GM12878 (cell line): ENCODE measurements around the gene TTLL6. TPM values are rescaled to one million over a fixed set of nuclear protein-coding genes. Genes with fewer than 3 reads are reported as not detected.

ENCODE experiments used
- ATAC-seq: fragments of 200-7000 bp; cut with Tn5 transposase; 3 replicates; pipeline ENCODE4 v1.9.1; 2020; ENCODE audit warnings: mild to moderate bottlenecking, moderate library complexity
- BruUV-seq: library from RNA; stranded (reverse); fragments of 400-500 nt; replicated peaks from 2 replicates; lab custom pipeline; 2021; lab: Mats Ljungman, UMichigan
- CTCF ChIA-PET: fragments of 300-600 bp; sonication (Branson Sonifier 250); formaldehyde crosslinking; extraction: SDS; loops from one replicate; lab custom pipeline; 2021; ENCODE audit warnings: inconsistent platforms; lab: Yijun Ruan, JAX
- POLR2A ChIA-PET: fragments of 350-600 bp; formaldehyde crosslinking; extraction: SDS; loops from one replicate; lab custom pipeline; 2021; ENCODE audit warnings: inconsistent platforms; lab: Charles Lee
- RAD21 ChIA-PET: fragments of 300-600 bp; sonication (Branson Sonifier 250); formaldehyde crosslinking; loops from one replicate; lab custom pipeline; 2023; ENCODE audit warnings: antibody characterized with exemption; ENCODE audit not compliant: unreplicated experiment; lab: Charles Lee
- SMC1A ChIA-PET: fragments of 300-600 bp; sonication (Branson Sonifier 250); formaldehyde crosslinking; loops from one replicate; lab custom pipeline; 2023; ENCODE audit not compliant: unreplicated experiment, uncharacterized antibody; lab: Charles Lee
- DNase-seq: peaks from one replicate; pipeline ENCODE4 v3.0.0-alpha.2; 2011; ENCODE audit warnings: low read depth, low spot score
- FAIRE-seq: peaks from 3 replicates; lab custom pipeline; 2011; peaks lifted over from hg19 to GRCh38; lab: Jason Lieb, UNC
- H2AFZ ChIP-seq: 2 replicates; pipeline ENCODE4 v1.6.0; 2011; ENCODE audit warnings: low read depth, low read length, control low read depth; ENCODE audit not compliant: control insufficient read depth
- H3K27ac ChIP-seq: 2 replicates; pipeline ENCODE4 v1.5.1; 2011; ENCODE audit warnings: control low read depth; ENCODE audit not compliant: control insufficient read depth, insufficient read depth
- H3K27me3 ChIP-seq, 2 experiments: replicated peaks in 1 of 2; 2 replicates each; pipeline versions ENCODE4 v1.6.0 to v1.6.1; 2011; ENCODE audit warnings: low read length in 1 of 2; ENCODE audit not compliant: control insufficient read depth in 2 of 2, insufficient read depth in 2 of 2
- H3K36me3 ChIP-seq, 2 experiments: 2 replicates each; pipeline ENCODE4 v1.5.1; 2011; ENCODE audit warnings: low read length in 1 of 2; ENCODE audit not compliant: control insufficient read depth in 2 of 2, insufficient read depth in 2 of 2
- H3K4me1 ChIP-seq: 2 replicates; pipeline ENCODE4 v1.6.1; 2011; ENCODE audit warnings: mild to moderate bottlenecking, low read length, moderate library complexity, mixed read lengths; ENCODE audit not compliant: control insufficient read depth, insufficient read depth
- H3K4me2 ChIP-seq: 2 replicates; pipeline ENCODE4 v1.6.0; 2011; ENCODE audit warnings: control low read depth; ENCODE audit not compliant: control insufficient read depth, insufficient read depth
- H3K4me3 ChIP-seq: fragments of 200-600 bp; sonication (generic); 2 replicates; pipeline ENCODE4 v1.5.1; 2016
- H3K79me2 ChIP-seq: 2 replicates; pipeline ENCODE4 v1.6.0; 2011; ENCODE audit warnings: low read length; ENCODE audit not compliant: control insufficient read depth, insufficient read depth
- H3K9ac ChIP-seq: 2 replicates; pipeline ENCODE4 v1.8.0; 2011; ENCODE audit warnings: low read length, control low read depth, mixed read lengths; ENCODE audit not compliant: control insufficient read depth, insufficient read depth
- H3K9me3 ChIP-seq: replicated peaks from 3 replicates; pipeline ENCODE4 v1.5.1; 2011; ENCODE audit warnings: mild to moderate bottlenecking, low read length; ENCODE audit not compliant: control insufficient read depth, insufficient read depth
- H4K20me1 ChIP-seq: 2 replicates; pipeline ENCODE4 v1.6.0; 2011; ENCODE audit not compliant: control insufficient read depth, insufficient read depth
- ASH2L ChIP-seq: fragments of 300-600, 200-600 bp; sonication (generic); IDR thresholded peaks from 2 replicates; pipeline ENCODE4 v1.6.1; 2017; ENCODE audit warnings: low read depth, mild to moderate bottlenecking, borderline replicate concordance
- BCL11A ChIP-seq: IDR thresholded peaks from 2 replicates; pipeline ENCODE4 v1.6.1; 2011; ENCODE audit warnings: low read depth, low read length
- CREM ChIP-seq: IDR thresholded peaks from 2 replicates; pipeline ENCODE4 v1.6.1; 2014; ENCODE audit warnings: antibody characterized with exemption, low read depth
- KDM1A ChIP-seq: fragments of 200-600 bp; sonication (generic); IDR thresholded peaks from 2 replicates; pipeline ENCODE4 v1.6.1; 2016; ENCODE audit warnings: borderline replicate concordance
- LARP7 ChIP-seq: fragments of 450-650 bp; IDR thresholded peaks from 2 replicates; pipeline ENCODE4 v1.6.1; 2017; ENCODE audit warnings: mild to moderate bottlenecking
- MEF2B ChIP-seq: fragments of 450-650 bp; IDR thresholded peaks from 2 replicates; pipeline ENCODE4 v1.6.1; 2018; ENCODE audit warnings: mild to moderate bottlenecking, moderate library complexity; ENCODE audit not compliant: partially characterized antibody, poor library complexity, severe bottlenecking
- MYC ChIP-seq: IDR thresholded peaks from 2 replicates; pipeline ENCODE4 v1.6.1; 2011; ENCODE audit warnings: mild to moderate bottlenecking, low read length, moderate library complexity, inconsistent platforms; ENCODE audit not compliant: insufficient read depth, insufficient replicate concordance, insufficient read length, severe bottlenecking
- NFXL1 ChIP-seq: fragments of 450-650 bp; IDR thresholded peaks from 2 replicates; pipeline ENCODE4 v1.6.1; 2017; ENCODE audit warnings: antibody characterized with exemption, mild to moderate bottlenecking, borderline replicate concordance
- NFYA ChIP-seq: IDR thresholded peaks from 2 replicates; pipeline ENCODE4 v1.6.1; 2011; ENCODE audit warnings: low read depth, mild to moderate bottlenecking, low read length, improper control_type of control experiment, borderline replicate concordance
- NR2F1 ChIP-seq: fragments of 450-650 bp; conservative IDR thresholded peaks from 2 replicates; pipeline ENCODE4 v1.6.1; 2017; ENCODE audit warnings: mild to moderate bottlenecking
- PRDM15 ChIP-seq: fragments of 450-650 bp; formaldehyde crosslinking; IDR thresholded peaks from 2 replicates; pipeline ENCODE4 v1.4.0; 2020; ENCODE audit warnings: mild to moderate bottlenecking, moderate library complexity
- SKIL ChIP-seq: fragments of 450-650 bp; IDR thresholded peaks from 2 replicates; pipeline ENCODE4 v1.6.1; 2017; ENCODE audit warnings: mild to moderate bottlenecking, low read depth, inconsistent platforms; ENCODE audit not compliant: poor library complexity, severe bottlenecking
- SPI1 ChIP-seq: IDR thresholded peaks from 2 replicates; pipeline ENCODE4 v1.6.1; 2011; ENCODE audit warnings: low read depth, mild to moderate bottlenecking, low read length, moderate library complexity, borderline replicate concordance; ENCODE audit not compliant: insufficient read depth
- TAF1 ChIP-seq: IDR thresholded peaks from 2 replicates; pipeline ENCODE4 v1.6.1; 2011; ENCODE audit warnings: mild to moderate bottlenecking, low read depth, low read length, borderline replicate concordance
- ZSCAN29 ChIP-seq: fragments of 450-650 bp; IDR thresholded peaks from 2 replicates; pipeline ENCODE4 v1.6.1; 2017; ENCODE audit warnings: mild to moderate bottlenecking, moderate library complexity
- ZZZ3 ChIP-seq: IDR thresholded peaks from 2 replicates; pipeline ENCODE4 v1.6.1; 2011; ENCODE audit warnings: low read depth; ENCODE audit not compliant: control insufficient read depth, insufficient read length
- WGBS: methylation state at CpG from one replicate; pipeline ENCODE4 v1.1.6; 2016; ENCODE audit warnings: low lambda C conversion rate; ENCODE audit not compliant: insufficient replicate concordance, insufficient coverage; ENCODE audit errors: missing lambda C conversion rate; 5-methylcytosine and 5-hydroxymethylcytosine counted together
- in situ Hi-C: fragments of 300-500 bp; cut with MboI; formaldehyde crosslinking; loops from 9 replicates; pipeline ENCODE4 v1.14.3; 2018; ENCODE audit warnings: mixed read lengths
- intact Hi-C: fragments of 100-400 bp; cut with micrococcal nuclease; formaldehyde crosslinking; loops from one replicate; pipeline ENCODE4 v1.14.2; 2022; ENCODE audit not compliant: unreplicated experiment
- polyA plus RNA-seq, 11 experiments: library from polyadenylated mRNA; depleted of rRNA in 4 of 11; unstranded in 6 of 11; stranded (reverse) in 5 of 11; fragments of >200 nt; fragmentation: Nextera tagmentation in 4 of 11; fragmentation: Illumina TruSeq in 1 of 11; extraction: Ambion mirVana in 4 of 11; extraction: Trizol in 1 of 11; gene quantifications; 1 replicate in 1 of 11; 2 replicates in 10 of 11; pipeline versions ENCODE4 v1.2.1 to v1.2.3, GENCODE V29; 2011 to 2016; ENCODE audit warnings: inconsistent platforms in 2 of 11, missing spikeins in 2 of 11, low read depth in 1 of 11
- total RNA-seq, 4 experiments: library from RNA; depleted of rRNA in 3 of 4; stranded (reverse); fragments of >200 nt in 3 of 4; fragmentation: Illumina TruSeq in 1 of 4; extraction: Trizol in 1 of 4; gene quantifications; 2 replicates each; pipeline versions ENCODE4 v1.2.1 to v1.2.3, GENCODE V29; 2013 to 2021
- TF ChIP-seq, protein P1 (sequence below): IDR thresholded peaks from 2 replicates; pipeline ENCODE4 v1.6.1; 2012; ENCODE audit warnings: low read depth, low read length, improper control_type of control experiment

The TTLL6 gene
- total and polyA plus RNA-seq, 10 of the 15 experiments (the other 5 are each of a cell fraction or from before 2014, with no cell fraction given): 0.06 to 0.36 (median 0.13) TPM; not detected in 4

DNA sequence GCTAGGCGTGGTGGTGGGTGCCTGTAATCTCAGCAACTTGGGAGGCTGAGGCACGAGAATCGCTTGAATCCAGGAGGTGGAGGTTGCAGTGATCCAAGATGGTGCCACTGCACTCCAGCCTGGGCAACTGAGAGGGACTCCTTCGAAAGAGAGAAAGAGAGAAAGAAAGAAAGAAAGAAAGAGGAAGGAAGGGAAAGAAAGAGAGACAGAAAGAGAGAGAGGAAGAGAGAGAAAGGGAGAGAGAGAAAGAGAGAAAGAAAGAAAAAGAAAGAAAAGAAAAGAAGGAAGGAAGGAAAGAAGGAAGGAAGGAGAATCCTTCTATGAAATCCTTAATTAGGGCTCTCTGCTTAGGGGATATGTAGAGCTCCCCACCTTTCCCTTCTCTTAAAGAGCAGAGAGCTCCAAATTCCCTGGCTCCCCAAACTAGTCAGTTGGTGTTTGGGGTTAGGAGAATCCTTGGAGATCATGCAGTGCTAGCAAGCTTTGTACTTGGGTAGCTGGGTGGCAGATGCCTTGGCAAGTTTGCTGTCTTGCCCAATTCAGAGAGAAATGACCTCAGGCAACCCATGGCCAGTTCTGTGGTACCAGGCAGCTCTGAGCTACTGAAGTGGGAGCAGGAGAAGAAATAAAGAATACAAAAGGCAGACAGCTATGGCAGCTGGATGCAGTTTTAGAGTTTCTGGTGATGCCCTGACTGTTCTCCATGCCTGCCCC is 79.5 kb downstream of the TTLL6 start:
- SMC1A ChIA-PET: no interaction called here
- DNase-seq (no peak), ATAC-seq (no peak)
- 35% methylated on average over 4 of the region's 4 CpGs for WGBS
- POLR2A ChIA-PET: no interaction called here
- Histone ChIP-seq H3K4me1 (no peaks in the 10 kb centered on the region), H2AFZ (no peak overlapping the region), H3K27me3 (peaks cover 20 to 44% of the 10 kb centered on the region in 2 experiments)
- TF ChIP-seq PRDM15: no peak
- no peak for TF ChIP-seq MEF2B
- TF ChIP-seq ASH2L: no peak
- no peak for TF ChIP-seq SPI1
- no peak for TF ChIP-seq NFXL1
- no peak for TF ChIP-seq NR2F1
- TF ChIP-seq KDM1A: no peak
- no peak for TF ChIP-seq SKIL
- no peak for TF ChIP-seq NFYA
- no peak for TF ChIP-seq CREM
- TF ChIP-seq, protein P1, sequence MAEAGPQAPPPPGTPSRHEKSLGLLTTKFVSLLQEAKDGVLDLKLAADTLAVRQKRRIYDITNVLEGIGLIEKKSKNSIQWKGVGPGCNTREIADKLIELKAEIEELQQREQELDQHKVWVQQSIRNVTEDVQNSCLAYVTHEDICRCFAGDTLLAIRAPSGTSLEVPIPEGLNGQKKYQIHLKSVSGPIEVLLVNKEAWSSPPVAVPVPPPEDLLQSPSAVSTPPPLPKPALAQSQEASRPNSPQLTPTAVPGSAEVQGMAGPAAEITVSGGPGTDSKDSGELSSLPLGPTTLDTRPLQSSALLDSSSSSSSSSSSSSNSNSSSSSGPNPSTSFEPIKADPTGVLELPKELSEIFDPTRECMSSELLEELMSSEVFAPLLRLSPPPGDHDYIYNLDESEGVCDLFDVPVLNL: no peak
- TF ChIP-seq BCL11A: no peak
- no peak for TF ChIP-seq MYC
- no peak for TF ChIP-seq TAF1
- no peak for TF ChIP-seq ZZZ3
- no peak for TF ChIP-seq ZSCAN29
- TF ChIP-seq LARP7: no peak
- TF ChIP-seq, all 136 proteins: peak for 0
- in situ Hi-C loops: no loop called here
- H3K9ac ChIP-seq: no peak overlapping the region
- no peaks in the 10 kb centered on the region for H3K9me3 ChIP-seq
- FAIRE-seq: no peak
- H4K20me1 ChIP-seq: no peaks in the 10 kb centered on the region
- H3K79me2 ChIP-seq: no peaks in the 10 kb centered on the region
- H3K4me3 ChIP-seq: no peak overlapping the region
- ChIA-PET RAD21 (interaction anchor here (1.1 kb wide), 1 partner anchor 14 kb away, joined by 3 read pairs; no protein-coding TSS in a partner anchor), CTCF (interaction anchor here (0.6 to 2.0 kb wide), 4 partner anchors 12 to 66 kb away, joined by 3 to 9 read pairs (median 4); no protein-coding TSS in a partner anchor)
- no peak overlapping the region for H3K4me2 ChIP-seq
- H3K36me3 ChIP-seq: no peaks in the 10 kb centered on the region
- no TSS peak for BruUV-seq
- no peak overlapping the region for H3K27ac ChIP-seq
- intact Hi-C loops: no loop called here
